Astrocyte of the spinal cord (primary cell): ENCODE measurements around the gene COA4.
A peak's percentile ranks its signal among the peaks of the same experiment; 100 is the strongest.
"Not testable (repeated sequence)": the region's sequence is repeated elsewhere in the genome, so short reads cannot be mapped to it uniquely, and the experiment has no call there.

ENCODE experiments used
- DNase-seq: peaks from one replicate; pipeline ENCODE4 v3.0.0; 2011; ENCODE audit warnings: low read depth, low spot score
- H3K4me3 ChIP-seq: 2 replicates; pipeline ENCODE4 v1.5.1; 2011; ENCODE audit warnings: low read depth, mild to moderate bottlenecking, low read length, moderate library complexity
- in situ Hi-C: cut with HindIII; loops from 2 replicates; pipeline ENCODE4 v1.10.0; 2017; ENCODE audit warnings: low sequenced_read_pairs
- TF ChIP-seq, protein P1 (sequence below): IDR thresholded peaks from 2 replicates; pipeline ENCODE4 v1.5.1; 2012; ENCODE audit warnings: low read depth, mild to moderate bottlenecking, low read length, inconsistent platforms

COA4 gene

DNA sequence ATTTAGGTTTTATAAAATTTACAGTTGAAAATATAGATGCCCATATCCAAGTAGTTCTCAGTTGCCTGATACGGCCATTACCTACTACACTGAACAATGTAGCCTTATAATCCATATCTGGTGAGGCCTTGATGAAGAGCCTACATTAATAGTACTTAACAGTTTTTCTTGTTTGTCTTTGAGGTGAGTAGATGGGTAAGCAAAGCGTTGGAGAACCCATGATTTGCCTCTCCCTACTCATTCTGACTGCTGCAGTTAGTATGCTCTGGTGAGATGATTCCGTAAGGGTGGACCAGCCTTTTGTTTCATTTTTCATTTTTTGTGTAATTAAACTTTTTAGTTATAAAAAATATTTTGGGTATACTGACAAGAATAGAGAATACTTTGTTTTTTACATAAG, 11.6 kb upstream of the COA4 start:
- in situ Hi-C loops: no loop called here
- TF ChIP-seq, protein P1, sequence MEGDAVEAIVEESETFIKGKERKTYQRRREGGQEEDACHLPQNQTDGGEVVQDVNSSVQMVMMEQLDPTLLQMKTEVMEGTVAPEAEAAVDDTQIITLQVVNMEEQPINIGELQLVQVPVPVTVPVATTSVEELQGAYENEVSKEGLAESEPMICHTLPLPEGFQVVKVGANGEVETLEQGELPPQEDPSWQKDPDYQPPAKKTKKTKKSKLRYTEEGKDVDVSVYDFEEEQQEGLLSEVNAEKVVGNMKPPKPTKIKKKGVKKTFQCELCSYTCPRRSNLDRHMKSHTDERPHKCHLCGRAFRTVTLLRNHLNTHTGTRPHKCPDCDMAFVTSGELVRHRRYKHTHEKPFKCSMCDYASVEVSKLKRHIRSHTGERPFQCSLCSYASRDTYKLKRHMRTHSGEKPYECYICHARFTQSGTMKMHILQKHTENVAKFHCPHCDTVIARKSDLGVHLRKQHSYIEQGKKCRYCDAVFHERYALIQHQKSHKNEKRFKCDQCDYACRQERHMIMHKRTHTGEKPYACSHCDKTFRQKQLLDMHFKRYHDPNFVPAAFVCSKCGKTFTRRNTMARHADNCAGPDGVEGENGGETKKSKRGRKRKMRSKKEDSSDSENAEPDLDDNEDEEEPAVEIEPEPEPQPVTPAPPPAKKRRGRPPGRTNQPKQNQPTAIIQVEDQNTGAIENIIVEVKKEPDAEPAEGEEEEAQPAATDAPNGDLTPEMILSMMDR: no peak
- DNase-seq: no peak
- no peak overlapping the region for H3K4me3 ChIP-seq

DNA sequence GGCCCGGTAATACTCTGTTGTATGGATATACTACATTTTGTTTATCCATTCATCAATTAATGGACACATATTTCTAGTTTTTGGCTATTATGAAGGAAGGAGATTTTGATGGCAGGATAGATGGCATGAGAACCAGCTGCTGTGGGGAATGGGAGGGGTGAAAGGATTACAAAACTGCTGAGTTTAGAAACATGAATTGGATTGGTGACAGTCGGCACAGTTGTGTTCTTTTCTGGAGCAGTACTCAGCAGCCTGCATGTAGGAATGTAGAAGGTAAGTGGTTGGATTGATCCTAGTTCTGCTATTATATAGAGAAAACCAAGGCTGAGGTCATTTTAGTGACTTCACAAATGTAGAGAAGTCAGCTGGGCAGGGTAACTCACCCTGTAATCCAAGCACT, 7.2 kb upstream of the COA4 start:
- in situ Hi-C loops: no loop called here
- TF ChIP-seq, protein P1: no peak
- DNase-seq: no peak
- no peak overlapping the region for H3K4me3 ChIP-seq

DNA sequence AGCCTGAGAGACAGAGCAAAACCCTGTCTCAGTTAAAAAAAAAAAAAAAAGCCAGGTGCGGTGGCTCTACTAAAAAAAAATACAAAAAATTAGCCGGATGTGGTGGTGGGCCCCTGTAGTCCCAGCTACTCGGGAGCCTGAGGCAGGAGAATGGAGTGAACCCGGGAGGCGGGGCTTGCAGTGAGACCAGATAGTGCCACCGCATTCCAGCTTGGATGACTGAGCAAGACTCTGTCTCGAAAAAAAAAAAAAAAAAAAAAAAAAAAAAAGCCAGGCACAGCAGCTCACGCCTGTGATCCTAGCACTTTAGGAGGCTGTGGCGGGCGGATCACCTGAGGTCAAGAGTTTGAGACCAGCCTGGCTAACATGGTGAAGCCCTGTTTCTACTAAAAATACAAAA, 3.8 kb upstream of the COA4 start:
- H3K4me3 ChIP-seq, in situ Hi-C loops, DNase-seq: not testable (repeated sequence)

DNA sequence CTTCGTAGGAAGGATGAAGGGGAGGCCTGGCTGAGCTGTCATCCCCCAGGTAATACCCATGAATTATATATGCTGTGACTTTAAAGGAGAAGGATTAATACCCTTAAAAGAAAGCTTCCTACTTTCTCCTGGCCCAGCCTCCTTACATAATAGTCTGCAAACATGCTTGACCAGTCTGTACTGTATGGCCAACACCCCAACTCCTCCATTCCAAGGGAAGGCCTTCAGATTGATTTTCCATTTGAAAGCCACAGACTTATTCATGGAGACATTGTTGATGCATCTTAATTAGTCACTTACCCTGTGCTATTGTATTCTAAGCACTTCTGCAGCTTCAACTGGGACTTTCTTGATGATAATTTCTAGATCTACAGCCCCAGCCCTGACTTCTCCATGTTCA, 2.1 kb upstream of the COA4 start:
- no peak for DNase-seq
- in situ Hi-C loops: no loop called here
- TF ChIP-seq, protein P1: no peak
- no peak overlapping the region for H3K4me3 ChIP-seq

DNA sequence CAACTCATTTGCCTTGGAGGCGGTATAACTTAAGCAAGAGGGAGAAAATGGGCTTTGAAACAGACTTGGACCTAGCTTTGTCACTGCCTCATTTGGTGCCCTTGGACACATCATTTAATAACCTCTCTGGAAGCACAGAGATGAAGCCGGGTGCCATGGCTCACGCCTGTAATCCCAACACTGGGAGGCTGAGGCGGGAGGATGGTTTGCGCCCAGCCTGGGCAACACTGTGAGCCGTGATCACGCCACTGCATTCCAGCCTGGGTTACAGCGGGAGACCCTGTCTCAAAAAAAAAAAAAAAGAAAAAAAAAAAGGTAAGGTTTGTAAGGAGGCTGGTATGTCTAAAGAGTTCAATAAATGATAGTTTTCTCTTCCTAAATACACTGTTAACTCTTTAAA, 806 bp downstream of the COA4 start:
- in situ Hi-C loops: no loop called here
- peak overlapping the region; percentile 51 for H3K4me3 ChIP-seq
- no peak for DNase-seq
- TF ChIP-seq, protein P1: no peak

DNA sequence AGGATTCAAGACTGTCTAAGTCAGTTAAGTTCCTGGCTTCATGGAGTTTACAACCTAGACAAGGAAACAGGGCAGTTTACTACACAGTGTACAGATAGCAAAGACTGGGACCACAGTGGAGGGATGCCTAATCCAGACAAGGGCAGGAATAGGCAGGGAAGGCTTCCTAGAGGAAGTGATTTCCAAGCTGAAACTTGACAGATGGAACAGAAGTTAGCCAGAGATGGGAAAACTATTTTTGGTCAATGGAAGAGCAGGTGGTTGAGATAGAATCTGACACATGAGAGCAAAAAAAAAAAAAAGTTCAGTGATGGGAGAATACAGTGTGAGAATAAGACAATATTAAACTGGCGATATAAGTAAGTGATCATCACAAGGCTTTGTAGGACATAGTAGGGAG, 1.3 kb downstream of the COA4 start:
- TF ChIP-seq, protein P1: no peak
- peak overlapping the region; percentile 51 for H3K4me3 ChIP-seq
- no peak for DNase-seq
- in situ Hi-C loops: no loop called here

DNA sequence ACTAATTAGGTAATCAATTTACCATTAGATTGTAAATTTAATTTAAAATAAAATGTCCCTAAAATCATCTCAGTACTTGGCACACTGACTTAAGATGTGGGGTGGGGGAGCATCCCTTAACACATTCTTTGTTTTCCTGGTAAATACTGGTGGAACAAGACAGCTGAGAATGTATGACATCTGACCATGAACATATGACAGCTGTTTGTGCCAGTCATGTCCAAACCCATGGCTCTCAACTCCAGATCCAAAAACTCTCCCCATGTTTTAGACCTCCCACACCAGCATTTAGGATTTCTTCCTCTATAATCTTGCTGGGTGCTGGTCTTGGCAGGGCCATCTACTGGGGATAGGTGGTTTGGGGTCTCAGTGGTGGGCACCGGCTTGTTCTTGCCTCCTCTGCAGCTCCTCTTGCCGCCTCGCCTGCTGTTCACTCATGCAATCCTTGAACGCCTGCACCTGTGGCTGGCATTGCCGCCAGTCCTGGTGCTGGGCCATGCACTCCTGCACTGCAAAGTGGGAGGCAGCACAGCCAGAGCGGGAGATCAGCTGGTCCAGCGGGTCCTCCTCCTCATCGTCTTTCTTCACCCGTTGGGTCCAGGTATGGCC, 3.8 kb downstream of the COA4 start:
- H3K4me3 ChIP-seq: no peak overlapping the region
- in situ Hi-C loops: no loop called here
- TF ChIP-seq, protein P1: no peak
- DNase-seq: no peak
